ENCODE data around the gene ZRANB1.
"Not testable (repeated sequence)": the region's sequence is repeated elsewhere in the genome, so short reads cannot be mapped to it uniquely, and the experiment has no call there.

Gene ZRANB1

DNA sequence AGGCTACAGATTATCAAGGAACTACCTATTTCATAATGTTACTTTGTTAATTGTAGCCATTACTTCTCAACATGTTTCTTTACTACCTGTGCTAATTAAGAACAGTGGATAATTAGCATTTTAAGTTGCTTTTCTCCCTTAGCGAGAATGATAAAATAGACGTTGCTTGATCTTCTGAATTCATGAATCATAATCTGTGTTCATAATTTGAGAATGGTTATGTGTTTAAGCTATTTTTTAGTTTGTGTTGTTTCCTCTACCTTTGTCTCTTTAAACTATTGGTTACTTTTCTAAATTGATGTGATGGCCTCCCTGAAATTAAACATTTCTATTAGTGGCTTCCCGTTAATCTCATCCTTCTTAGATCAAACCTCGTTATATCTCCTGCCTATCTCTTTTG, at the start of gene ZRANB1:
Gene ZRANB1 (plus strand): TSS at position 301 of the 400 bp plus-strand sequence. CDS start 371 bp downstream, outside the sequence.
- DNase-seq: no peak

DNA sequence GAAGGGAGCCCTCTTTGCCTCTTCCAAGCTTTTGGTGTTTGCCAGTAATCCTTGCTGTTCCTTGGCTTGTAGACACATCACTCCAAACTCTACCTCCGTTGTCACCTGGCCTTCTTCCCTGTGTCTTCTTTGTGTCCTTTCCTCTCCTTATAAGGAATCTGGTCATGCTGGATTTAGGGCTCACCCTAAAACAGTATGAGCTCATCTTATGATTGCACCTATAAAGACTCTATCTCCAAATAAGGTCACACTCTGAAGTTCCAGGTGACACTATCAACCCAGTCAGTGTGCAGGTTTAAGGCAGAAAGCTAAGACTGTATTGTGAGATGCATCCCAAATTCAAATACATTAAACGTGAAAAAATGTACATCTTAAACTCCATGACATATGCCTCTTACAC, 49.0 kb upstream of the ZRANB1 start:
- DNase-seq: no peak

DNA sequence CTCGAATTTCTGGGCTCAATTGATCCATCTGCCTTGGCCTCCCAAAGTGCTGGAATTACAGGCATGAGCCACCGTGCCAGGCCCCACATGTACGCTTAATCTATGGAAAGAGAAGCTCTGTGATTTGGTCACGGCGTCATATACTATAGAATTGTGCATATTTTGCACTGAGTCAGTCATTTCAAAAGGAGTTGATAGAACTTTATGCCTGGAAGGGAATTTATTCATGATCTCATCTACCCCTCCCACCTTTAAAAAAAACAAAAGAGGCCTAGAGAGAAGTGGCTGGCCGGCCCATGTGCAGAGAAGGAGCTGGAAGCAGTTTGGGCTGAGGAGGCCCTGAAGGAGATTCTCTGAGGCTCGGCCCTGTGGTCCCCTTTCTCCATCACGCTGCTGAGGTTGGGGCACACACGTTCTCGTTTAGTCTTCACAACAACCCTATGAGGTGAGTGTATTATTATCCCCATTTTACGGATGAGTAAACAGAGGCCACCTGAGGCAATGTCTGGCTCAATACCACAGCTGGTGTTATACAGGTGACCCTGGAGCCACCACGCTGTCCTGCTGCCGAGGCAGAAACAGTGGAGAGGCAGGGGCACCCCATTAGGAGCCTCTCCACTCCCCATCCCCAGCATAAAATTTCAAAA, 47.2 kb upstream of the ZRANB1 start:
- no peak for DNase-seq

DNA sequence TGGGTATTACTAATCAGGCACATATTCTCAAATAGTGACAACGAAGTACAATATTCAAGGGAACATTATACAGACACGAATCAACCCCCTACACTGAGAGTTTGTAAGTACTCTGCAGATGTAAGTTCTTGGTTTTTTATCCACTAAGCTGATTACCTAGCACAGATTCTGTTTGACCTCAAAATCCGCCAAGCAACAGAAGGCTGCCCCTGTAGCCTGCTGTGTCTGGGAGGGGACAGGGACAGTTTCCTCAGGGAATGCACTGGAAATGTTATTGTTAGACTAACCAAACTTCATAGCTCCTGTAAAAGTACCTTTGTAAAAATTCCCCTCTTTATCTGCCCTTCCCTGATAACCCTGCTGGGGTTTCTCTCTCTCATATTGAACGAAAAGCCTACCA, 45.2 kb upstream of the ZRANB1 start:
- no peak for DNase-seq

DNA sequence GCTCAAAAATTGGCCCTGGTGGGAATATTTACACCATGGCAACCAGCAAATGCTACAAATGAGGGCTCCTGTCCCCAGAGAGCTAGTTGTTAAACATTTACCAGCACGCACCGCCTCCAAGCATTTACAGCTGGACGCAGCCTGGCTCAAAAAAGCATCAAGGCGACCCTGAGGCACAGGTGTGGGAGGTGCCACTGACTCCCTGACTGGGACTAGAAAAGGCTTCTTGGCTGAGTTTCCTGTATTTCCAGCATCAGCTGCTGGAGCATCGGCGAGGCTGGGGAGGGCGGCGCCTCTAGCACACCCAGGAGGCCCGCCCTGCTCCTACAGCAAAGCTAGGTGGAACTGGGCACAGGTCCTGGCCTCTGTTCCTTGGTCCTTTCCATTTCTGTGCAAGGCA, 43.5 kb upstream of the ZRANB1 start:
- DNase-seq: no peak

DNA sequence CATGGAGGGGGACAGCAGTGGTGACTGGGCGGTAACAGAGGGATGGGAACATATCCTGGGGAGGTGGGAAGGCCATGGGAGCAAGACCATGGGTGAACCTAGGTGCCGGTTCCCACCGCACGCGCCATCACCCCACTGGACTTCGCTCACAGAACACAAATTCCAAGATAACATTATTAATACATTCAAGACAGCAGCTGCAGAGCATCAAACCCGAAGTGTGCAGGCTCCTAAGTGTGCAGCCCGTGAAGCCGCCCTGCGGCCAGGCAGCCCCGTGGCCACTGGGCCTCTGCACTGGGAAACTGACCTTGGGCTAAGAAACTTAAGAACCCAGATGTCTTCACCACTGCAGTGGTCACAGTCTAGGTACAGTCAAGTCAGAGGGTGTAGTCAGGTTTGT, 42.8 kb upstream of the ZRANB1 start:
- no peak for DNase-seq

DNA sequence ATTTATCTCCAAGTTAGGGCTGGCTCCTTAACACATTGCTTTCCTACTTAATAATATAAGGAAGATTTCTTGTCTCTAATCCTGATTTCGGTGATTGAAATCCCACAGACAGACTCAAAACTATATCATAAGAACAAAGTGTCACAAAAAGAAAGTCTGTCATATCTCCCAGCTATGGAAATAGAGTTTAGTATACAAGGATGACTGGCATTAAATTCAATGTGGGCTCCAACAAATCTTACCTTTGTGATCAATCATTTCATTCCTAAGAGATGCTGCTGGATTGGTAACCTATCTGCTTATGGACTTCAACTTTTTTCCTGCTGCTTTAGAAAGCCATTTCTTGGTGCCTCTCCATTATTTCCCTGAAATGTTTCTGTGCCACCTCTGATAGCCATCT, 39.5 kb upstream of the ZRANB1 start:
- no peak for DNase-seq

DNA sequence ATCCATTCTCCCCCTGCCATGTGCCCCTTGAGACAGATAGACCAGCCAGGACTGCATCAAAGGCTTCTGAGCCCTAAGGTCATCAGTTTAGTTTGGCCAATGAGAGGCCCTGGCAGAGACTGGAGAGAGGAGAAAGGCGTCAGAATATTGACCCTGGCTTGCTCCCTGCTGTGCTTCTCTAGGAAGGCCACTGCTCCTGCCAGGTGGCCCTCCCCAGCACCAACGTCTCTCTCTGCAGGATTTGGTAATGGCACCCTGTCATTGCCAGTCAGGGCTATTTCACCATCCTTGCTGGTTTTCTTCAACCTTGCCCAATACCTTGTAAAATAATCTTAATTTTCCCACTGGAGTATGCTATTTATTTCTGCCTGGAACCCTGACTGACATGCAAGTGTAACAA, 38.8 kb upstream of the ZRANB1 start:
- no peak for DNase-seq

DNA sequence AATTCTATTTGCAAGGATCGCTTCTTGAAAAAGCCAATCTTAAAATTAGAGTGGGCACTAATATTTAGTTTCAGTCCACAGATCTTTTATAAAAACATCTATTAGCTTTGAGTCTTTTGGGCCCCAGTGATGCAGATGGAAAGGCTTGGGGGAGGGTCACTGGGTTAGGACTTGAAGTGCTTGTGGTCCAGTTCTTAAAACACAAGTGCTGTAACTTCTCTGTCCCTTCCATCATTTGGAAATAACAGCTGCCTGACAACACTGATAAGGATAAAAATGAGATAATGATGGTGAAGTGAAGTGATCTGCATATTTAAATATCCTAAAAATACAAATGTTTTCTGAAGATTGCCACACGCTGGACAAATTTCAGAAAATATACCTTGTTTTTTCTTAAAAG, 37.1 kb upstream of the ZRANB1 start:
- DNase-seq: no peak

DNA sequence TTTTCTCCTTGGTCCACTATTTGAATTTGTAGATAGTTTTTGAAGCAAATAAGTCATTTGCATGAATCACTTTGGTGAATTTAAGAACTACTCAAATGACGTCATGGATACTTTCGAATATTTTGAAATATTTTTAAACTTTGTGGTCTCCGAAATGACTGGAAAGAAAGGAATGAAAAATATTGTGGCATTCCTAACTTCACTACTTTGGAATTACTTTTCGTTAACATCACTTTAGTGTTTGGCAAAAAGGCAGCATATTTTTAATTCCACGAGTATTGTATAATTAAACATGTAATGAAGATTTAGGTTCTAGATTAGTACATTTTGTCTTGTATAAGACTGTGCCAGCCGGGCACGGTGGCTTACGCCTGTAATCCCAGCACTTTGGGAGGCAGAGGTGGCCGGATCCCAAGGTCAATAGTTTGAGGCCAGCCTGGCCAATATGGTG, 35.3 kb upstream of the ZRANB1 start:
- DNase-seq: no peak

DNA sequence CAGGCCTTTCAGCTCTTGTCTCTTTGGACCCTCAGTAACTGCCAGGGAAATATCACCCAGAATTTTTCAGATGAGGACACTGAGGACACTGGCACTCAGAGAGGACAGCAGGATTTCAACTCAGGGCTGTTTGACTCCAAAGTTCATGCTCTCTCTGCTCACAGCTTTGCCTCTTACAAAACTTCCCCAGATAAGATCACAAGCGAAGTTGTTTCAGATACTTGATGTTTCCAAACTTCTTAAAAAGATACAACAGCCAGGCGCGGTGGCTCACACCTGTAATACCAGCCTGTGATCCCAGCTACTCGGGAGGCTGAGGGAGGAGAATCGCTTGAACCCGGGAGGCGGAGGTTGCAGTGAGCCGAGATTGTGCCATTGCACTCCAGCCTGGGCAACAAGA, 32.4 kb upstream of the ZRANB1 start:
- no peak for DNase-seq

DNA sequence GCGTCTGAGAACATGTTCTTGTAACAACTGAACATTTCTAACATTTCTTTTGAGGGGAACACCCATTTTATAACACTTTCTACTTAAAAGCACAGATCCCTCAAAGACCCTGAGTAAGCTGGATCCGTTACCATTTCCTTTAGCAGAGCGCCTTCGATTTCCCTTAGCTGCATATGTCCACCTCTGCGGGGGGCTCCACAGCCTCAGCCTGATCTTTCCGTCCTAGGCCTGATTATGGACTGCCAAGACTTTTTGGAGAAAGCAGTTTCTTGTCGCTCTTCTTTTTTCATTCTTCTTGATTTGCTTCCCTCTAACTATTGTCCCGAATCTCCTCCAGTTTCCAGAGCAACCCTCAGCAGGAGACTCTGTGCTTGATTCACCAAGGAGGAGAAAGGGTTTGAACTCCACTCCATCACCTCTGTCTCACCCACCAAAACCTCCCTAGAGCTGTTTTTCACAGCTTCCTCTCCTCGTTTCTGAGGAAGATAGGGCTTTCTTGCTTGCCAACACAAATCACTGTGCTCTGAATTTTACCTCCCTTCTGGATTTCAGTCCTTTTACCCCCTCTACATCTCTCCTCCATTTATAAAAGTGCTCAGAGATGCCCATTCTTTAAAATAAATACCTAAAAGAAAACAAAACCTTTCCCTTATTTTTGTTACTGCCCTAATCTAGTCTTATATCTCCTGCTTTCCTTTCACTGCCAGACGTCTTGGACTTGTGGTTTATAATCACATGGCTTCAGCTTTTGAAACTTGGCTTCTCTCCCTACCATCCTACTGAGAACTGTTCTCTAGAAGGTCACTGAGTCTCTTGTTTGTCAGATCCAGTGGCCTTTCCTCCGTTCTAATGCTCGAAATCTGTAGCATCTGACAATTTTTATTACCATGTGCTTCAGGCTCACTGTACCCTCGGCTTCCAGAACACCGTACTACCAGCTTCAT, 30.5 kb upstream of the ZRANB1 start:
- no peak for DNase-seq

DNA sequence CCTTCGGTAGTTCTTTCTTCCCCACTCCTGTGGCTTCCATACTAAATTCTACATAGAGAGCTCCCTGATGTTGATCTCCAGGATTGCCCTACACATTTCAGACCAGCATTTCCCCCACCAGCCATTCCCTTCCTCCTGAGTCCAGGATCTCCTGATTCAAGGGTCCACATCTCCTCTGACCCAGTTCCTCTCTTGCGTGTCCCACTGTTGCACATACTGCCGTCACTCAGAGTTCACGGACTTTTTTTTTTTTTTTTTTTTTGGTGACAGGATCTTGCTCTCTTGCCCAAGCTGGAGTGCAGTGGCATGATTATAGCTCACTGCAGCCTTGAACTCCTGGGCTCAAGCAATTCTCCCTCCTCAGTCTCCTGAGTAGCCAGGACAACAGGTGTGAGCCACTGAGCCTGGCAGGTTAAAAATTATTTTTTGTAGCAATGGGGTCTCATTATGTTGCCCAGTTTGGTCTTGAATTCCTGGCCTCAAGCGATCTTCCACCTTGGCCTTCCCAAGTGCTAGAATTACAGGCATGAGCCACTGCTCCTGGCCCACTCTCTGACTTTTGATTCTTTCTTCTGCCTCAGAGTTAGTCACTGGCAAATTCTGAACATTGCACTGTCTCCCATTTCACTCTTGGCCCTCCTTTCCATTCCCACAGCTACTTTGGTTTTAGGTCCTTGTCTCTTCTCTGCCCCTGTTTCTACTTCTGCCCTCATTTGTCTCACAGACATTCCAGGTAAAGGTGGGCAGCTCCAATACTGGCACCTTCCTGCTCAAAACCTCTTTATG, 29.6 kb upstream of the ZRANB1 start:
- no peak for DNase-seq

DNA sequence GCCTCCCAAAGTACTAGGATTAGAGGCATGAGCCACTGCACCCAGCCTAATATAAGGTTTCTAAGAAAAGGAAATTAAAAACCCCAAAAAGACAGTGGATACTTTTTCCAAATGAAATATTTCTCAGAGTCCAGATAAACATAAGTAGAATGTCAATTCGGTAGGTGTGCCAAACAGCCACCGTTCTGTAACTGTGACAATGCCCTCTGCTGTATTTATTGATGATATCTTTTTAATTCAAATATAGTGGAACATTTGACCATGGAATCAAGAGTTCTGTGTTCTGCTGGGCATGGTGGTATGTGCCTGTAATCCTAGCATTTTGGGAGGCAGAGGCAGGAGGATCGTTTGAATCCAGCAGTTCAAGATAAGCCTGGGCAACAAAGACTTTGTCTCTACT, 28.8 kb upstream of the ZRANB1 start:
- DNase-seq: no peak

DNA sequence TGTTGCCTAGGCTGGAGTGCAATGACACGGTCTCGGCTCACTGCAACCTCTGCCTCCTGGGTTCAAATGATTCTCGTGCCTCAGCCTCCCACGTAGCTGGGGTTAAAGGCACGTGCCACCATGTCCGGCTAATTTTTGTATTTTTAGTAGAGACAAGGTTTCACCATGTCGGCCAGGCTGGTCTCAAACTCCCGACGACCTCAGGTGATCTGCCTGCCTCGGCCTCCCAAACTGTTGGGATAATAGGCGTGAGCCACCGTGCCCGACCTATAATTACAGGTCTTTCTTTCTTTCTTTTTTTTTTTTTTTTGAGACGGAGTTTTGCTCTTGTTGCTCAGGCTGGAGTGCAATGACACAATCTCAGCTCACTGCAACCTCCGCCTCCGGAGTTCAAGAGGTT, 27.5 kb upstream of the ZRANB1 start:
- DNase-seq: not testable (repeated sequence)

DNA sequence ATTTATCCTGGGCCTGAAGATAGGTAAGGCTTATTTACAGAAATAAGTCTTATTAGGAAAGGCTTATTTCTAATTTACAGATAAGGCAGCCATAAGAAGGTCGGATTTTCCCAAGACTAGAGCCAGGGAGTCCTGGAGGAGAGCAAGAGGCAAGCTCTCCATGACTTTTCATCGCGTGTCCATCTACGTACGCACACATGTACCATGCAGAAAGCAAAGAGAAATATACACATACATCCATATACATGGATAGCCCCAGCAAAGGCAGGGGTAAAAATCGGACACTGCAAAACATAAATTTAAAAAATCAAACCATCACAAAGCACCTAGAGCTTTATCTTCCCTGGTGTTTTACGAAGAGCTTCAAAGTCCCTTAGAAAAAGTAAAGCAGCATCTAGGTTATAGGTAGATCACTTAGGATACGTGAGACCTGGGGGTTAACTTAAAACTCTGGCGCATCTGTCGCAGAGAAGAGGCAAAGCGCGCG, 25.8 kb upstream of the ZRANB1 start:
- DNase-seq: no peak

DNA sequence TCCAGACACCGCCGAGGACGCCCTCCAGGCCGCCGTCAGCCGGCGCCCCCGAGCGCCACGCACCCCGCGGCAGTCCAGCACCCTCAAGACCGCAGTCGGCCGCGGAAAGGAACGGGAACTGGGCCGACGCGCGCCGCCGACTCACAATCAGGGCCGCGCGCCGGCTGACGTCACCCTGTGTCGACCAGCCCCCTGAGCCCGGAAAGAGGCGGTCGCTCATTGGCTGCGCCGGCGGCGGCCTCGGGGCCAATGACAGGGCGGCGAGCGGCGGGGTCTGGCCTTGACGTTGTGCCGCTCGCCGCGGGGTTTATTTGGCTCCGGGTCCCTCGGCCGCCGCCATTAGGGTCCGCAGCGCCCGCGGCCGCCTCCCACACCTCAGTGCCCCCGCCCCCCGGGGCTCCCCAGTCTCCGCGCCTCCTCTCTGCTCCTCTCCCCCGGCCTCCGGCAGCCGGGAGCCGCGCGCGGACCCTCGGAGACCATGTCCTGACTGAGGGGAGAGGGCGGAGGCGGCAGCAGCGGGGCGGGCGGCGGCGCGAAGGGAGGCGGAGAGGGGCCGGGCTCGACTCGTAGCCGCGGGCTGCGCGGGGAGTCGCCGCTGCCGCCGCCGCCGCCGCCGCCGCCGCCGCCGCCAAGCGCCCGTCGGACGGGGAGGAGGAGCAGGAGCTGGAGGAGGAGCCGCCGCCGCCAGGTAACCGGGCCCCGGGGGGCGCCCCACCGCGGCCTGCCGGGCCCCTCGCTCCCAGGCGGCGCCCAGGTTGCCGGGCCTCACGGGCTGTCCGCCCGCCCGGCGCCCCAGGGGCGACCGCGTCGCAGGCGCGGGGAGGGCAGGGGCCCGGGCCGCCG, 25.1 kb upstream of the ZRANB1 start:
- peak; percentile 98 for DNase-seq

DNA sequence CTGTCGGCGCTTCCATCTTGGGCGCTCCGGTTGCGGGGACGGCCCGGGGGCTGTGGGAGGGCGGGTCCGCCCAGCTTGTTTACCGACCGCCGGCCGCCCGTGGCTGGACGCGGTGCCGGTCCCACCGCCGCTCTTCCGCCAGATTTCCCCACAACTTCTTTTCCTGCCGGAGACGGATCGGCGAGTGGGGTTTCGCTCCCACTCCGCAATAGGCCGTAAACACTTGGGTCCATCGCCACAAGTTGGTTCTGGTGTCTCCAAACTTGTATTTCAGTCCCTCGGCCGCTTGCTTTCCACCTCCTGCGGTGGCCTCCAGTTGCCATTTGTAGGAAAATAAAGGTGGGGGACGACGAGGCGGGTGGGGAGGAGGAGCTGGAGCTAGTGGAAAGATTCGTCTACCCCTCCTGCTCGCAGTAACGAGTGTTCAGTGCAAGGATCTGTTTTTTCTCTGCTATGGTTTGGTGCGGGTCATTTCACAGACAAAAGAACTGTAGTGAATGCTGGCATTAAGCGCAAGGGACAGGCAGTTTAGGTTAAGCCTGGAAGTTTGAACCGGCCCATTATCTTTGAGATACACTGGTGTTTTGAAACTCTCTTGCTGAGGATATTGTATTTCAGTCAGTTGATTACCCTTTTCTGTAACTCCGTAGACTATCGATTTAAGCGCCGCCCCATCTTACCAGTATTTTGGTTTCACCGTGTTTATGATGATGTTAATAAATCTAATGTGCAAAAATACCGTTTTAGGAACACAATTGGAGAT, 24.3 kb upstream of the ZRANB1 start:
- DNase-seq: peak; percentile 40

DNA sequence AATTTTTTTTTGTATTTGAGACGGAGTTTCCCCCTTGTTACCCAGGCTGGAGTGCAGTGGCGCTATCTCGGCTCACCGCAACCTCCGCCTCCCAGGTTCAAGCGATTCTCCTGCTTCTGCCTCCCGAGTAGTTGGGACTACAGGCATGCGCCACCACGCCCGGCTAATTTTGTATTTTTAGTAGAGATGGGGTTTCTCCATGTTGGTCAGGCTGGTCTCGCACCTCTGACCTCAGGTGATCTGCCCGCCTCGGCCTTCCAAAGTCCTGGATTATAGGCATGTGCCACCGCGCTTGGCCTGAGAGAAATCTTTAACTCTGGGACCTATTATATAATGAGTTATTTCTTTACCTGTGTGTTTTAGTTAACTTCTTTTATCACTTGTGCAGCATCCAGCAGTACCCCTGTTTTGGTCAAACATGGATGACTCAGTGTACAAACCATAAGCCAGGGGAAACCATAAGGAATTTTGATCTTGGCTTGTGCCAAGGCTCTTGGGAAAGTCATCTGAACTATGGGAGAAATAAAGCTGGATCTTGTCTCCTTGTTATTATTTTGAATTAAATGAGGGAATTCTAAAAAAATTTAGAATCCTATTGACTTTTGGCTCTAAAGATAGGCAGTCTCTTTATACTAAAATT, 23.6 kb upstream of the ZRANB1 start:
- no peak for DNase-seq

DNA sequence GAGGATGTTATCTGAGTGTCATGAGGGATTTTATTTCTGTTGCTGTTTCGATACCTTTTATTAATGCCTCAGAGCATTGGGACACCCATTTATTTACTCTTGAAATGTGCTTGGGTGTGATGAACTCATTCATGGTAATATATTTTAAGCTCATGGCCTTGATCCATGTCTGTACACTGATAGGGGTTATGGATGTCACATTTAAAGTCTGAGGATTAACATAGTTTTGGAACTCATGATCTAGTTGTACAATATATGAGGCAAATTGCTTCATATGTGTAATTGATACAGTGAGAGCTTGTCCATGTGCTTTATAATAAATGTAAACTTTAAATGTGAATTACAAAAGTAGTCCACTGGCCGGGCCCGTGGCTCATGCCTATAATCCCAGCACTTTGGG, 23.0 kb upstream of the ZRANB1 start:
- DNase-seq: no peak

DNA sequence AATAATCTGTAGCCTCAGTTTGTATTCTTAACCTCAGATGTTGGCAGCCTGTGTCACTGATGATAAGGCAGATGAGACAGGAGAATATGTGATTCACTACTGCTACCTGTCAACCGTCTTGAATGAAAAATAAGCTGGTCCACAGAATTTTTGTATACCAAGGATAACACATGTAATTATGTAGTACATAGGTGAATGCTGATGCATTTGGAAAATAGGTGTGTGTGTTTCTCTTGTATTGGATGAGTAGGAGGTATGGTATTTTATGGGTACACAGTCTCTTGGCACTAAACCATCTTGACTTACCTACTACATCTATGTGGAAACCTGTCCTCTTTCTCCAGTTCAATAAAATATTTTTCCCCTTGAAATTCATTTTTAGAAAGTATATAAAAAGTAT, 20.7 kb upstream of the ZRANB1 start:
- DNase-seq: no peak

Measured in activated CD4-positive, alpha-beta T cell treated with anti-CD3 and anti-CD28 coated beads, Interleukin-2, amount 50 U/mL, for 1 hour (primary cell).